HG02884 (cell line): ENCODE data around the gene HMGB3.
"Not testable (repeated sequence)": the region's sequence is repeated elsewhere in the genome, so short reads cannot be mapped to it uniquely, and the experiment has no call there.

Experiments
- ATAC-seq: cut with Tn5 transposase; IDR thresholded peaks from one replicate; pipeline ENCODE4 v1.9.1; 2021; ENCODE audit warnings: mild to moderate bottlenecking, moderate library complexity; ENCODE audit not compliant: unreplicated experiment

The HMGB3 gene

DNA sequence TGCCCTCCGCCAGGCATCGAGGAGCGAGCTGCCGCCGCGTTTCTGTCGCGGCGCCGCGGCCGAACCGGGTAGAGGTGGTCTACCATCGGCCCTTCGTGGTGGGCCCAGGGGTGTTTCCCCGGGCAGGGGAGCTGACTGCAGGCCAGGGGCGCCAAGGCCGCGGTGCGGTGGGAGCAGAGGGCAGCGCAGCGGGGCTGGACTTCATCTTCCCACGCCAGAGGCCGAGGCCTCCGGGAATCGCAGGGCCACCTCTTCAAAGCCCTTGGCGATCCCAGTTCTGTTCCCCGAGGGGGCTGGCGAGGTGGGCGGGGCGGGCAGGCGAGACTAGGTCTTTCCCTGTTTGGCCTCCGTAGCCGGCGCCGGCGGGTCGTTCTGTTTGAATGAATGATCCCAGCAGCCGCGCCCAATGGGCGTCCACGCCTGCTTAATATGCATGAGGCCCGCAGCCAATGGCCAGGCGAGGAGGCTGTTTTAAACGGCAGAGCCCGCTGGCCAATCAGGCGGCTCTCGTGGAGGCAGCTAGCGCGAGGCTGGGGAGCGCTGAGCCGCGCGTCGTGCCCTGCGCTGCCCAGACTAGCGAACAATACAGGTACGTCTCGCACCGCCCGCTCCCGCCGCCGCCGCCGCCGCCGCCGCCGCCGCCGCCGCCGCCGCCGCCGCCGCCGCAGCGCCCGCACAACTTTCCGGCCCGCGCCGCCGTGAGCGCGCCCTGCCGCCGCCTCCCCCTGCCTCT lies at the start of gene HMGB3:
HMGB3 (plus strand) TSS at position 548 of the 733 bp plus-strand sequence. CDS start 2,265 bp downstream, outside the sequence.
- ATAC-seq = peak; percentile 94

DNA sequence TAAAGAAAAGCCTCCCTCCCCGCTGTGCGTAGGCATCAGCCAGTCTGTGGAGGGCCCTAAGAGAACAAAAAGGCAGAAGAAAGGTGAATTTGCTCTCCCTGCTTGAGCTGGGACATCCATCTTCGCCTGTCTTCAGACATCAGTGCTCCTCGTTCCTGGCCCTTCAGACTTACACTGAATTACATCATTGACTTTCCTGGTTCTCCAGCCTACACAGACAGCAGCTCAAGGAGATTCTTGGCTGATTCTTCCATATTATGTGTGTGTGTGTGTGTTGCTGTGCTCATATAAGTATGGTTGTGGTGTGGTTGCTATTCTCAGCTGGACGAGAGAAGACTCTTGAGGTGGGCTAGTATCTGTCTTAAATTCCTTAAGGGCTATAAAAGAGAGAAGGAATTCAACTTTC lies 49.2 kb upstream of the HMGB3 start:
- no peak for ATAC-seq

DNA sequence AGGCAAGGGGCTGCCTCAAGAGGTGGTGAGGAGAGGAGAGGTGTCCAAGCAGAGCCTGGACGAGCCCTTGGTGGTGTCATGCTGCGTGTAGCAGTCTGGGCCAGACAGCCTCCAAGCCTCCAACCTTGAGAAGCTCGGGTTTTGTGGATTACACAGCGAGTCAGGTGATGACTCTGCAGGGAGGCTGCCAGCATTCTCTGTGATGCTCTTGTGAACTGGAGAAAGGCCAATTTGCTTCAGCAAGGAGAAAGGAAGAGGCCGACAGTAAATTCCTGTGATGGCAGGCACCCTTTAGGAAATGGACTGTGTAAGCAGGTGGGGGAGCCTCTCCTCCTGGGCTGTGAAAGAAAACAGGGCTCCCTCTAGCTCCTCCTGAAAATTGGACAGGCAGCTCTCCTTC lies 48.7 kb upstream of the HMGB3 start:
- no peak for ATAC-seq

DNA sequence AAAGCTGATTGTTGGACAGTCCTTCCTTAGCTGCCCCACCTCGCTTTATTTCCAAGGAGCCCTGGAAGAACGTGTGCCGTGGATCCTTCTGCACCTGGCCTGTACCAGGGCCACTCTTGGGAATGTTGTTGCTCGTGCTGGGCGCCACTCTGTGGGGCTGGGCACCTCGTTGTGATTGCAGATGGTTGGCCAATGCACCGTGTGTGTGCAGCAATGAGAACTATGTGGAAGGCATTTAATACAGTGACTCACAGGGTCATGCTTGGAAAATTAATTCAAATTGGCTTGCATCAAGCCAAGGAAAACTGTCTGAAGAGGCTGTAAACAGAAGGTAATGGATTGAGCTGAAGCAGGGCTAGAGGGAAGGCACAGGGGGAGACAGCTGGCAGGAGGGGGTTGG lies 47.7 kb upstream of the HMGB3 start:
- no peak for ATAC-seq

DNA sequence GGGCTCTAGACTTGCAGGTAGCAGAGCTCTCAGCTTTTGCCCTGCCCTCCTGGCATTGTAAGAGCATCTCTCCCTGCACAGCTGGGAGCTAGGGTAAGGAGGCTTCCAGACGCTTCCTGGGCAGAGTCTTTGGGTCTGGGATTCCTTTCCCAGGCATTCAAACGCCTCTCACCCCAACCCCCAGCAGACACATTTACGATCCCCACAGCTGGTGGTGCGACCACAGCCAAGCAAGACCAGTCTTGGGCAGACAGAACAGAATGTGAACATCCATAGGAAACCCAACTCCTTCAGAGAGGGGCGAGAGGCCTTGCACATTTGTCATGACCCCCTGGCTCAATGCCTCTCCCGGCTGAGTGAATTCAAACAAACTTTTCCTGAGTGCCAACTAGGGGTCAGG lies 46.6 kb upstream of the HMGB3 start:
- no peak for ATAC-seq

DNA sequence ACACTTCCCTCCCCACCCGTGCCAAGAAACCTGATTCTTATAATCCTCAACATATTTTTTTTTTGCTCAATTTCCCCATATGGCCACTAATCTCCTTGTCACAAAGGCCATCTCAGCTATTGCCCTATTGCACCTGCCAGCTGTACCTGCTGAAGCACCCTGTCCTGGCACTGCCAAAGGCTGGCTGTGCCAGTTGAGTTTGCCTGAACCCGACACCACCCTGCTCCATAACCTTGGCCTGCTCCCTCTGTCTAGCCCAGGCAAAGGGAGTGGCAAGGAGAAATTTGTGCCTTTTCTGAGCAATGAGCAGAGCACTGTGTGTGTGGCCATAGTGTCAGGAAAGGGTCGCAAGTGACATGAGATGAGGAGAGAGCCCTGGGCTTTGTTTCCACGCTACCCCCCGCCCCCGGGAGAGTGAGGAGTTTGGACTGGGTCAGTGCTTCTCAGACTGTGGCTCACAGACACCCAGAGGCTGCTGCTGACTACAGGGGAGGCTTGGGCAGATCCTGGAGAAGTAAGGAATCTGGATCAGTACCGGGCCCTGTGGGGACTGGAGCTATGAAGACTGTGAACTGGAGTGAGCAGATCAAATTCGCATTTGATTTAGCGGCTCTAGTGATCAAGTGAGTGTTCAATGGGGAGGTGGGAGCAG lies 42.2 kb upstream of the HMGB3 start:
- ATAC-seq = no peak

DNA sequence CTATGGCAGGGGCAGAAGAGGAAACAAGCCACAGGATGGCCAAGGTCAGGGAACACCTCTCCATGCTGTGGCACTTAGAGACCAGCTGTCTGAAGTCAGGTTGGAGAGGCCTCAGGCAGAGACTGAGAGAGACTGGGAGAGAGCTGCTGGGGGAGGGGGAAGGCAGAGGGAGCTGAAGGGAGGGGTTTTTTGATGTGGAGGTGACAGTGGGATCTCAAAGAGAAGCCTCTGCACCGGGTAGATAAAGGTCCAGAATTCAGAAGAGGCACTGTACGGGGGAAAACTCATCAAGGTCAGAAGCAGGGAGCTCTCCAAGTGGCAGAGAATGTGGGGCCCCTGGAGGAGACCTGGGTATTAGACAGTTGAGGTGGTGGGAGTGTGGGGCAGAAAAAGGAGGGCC lies 41.6 kb upstream of the HMGB3 start:
- ATAC-seq = no peak

DNA sequence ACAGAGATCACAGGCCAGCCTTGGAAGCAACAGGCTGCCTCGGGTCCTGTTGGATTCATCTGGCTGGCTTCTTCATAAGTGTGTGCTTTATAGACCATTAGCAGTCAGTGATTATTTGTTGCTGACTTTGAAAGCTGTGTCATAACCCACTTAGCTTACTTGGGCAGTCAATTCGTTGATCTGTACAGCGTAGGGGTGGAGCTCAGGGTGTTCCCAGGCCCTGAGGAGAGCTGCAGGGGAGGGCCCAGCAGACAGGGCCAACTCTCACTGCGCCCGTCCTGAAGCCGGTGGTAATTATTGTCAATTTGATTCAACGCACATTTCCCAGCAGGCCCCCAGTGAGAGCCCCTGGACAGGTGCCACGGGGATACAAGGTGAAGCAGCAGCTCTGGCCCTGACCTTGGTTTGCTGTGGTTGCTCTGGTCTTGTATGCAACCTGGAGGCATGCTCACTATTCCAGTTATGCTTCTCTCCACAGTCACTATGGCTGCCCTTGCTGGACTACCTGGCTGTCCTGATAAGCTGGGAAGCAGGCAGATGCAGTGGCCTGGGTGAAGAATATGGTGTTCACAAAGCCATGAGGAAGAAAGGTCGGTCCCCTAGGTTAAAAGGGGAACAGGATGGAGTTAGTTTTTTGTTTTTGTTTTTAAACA lies 40.1 kb upstream of the HMGB3 start:
- no peak for ATAC-seq

DNA sequence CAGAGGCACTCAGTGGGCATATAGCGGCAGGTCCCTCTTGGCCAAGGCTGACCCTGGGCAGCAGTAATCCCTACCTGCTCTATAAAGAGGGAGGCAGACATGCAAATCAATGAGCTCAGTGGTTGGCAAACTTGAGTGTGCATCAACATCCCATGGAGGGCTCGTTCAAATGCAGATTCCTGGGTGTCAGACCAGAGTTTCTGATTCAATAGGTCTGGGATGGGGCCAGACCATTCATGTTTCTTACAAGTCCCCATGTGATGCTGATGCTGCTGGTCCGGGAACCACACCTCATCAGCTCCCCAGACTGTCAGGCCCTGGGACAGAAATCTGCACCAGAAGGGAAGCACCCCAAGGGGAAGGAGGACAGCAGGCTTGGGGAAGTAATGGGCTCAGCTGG lies 38.9 kb upstream of the HMGB3 start:
- no peak for ATAC-seq

DNA sequence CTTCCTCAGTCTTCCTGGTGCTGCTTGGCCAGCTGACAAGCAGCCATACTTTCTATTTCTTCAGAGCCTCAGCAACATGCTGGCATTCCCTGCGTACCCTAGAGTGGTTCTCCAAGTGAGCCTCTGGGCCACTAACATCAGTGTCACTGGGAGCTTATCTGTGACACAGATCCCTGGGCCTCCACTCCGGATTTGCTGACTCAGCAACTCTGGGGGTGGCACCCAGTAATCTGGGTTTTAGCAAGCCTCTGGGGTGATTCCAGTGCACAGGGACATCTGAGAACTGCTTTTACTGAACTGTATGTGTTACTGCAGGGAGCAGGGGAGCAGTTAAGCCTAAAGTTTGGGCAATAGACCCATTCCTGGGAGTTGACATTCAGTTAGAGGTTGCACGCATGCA lies 28.2 kb upstream of the HMGB3 start:
- ATAC-seq = no peak

DNA sequence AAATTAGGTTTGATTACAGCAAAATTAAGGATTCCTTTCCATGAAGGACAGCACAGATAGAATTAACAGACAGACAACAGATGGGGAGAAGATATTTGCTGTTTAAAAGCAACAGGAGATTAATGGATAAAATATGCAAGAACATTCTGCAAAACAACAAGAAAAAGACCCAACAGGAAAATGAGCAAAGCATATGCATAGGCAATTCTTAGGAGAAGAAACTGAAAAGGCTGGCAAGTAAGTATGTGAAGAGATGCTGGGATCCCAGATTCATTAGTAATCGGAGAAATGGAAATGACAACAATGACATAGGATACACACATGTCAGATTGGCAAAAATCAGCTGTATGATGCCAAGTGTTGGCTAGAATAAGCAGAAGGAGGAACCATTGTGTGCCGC lies 27.5 kb upstream of the HMGB3 start:
- ATAC-seq = no peak

DNA sequence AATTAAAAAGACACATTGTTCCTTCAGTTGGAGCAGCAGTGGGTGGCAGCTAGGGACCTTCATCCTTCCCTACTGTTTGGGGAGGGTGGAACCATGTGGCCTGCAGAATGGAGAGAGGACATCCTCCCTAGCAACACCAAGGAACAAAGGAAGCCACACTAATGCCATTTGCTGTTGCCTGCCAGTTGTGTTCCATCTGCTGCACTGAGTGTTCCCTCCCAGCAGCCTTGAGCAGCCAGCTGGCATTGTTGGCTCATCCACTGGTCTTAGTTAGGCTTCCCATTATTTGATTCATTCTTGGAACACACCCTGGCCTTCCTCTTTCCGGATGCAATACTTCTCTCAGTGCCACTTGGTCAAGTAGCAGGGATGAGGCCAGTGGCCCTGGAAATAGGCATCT lies 25.0 kb upstream of the HMGB3 start:
- no peak for ATAC-seq

DNA sequence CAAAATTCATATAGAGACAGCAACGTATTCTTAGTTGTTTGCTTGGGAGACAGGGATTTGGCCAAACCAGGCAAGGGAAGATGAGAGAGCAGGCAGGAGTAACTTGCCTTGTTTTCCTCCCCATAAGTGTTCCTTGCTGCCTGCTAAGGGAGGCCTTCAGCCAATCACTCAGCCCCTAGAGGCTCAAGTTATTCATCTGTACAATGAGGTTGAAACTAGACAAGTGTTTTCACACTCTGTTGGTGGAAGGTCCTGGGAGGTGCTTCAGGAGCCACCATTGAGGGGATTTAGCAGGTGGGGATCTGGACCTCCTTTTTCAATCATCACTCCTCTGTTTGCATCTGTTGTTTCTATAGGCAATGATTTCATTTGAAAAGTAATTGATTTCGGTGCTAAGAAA lies 23.6 kb upstream of the HMGB3 start:
- no peak for ATAC-seq

DNA sequence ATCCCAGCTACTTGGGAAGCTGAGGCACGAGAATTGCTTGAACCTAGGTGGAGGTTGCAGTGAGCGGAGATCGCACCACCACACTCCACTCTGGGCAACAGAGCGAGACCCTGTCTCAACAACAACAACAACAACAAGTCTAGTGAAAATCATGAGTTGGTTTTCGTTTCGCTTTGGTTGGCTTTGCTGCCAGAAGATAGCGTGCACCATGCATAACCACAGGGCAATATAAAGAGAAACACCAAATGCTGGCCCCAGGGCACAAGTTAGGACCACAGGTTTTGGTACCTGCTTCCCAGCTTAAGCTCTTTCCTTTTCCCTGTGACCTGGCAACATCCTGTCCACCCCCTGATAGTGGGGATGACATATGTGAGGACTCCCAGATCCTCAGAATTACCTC lies 21.5 kb upstream of the HMGB3 start:
- ATAC-seq = no peak

DNA sequence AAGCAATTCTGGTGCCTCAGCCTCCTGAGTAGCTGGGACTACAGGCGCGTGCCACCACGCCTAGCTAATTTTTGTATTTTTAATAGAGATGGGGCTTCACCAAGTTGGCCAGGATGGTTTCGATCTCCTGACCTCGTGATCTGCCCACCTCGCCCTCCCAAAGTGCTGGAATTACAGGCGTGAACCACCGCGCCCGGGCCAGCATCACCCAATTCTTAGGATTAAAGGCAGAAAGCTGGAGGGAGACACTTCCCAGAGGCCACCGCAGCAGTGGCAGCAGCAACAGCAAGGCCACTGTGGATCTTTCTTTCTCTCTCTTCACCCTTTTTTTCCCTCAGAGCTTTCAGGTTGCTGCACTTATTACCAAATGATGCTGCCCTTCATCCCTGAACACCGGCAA lies 18.7 kb upstream of the HMGB3 start:
- ATAC-seq = not testable (repeated sequence)

DNA sequence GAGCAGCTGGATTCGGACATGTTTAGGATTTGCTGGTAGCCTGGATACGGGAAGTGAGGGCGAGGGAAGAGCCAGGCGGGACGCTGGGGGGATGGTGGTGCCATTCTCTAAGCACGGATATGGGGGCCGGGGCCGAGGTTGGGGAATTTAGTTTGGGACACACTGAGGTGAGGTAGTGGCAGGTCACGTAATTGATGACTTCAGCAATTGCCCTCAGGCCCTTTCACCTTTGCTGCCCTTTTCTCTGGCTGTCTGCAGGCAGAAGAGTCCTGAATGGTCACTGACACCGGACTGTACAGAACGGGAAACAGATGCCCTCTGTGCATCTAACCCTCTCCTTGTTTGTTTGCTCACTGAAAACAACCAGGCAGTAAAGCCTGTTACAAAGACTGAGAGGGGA lies 16.9 kb upstream of the HMGB3 start:
- ATAC-seq = no peak

DNA sequence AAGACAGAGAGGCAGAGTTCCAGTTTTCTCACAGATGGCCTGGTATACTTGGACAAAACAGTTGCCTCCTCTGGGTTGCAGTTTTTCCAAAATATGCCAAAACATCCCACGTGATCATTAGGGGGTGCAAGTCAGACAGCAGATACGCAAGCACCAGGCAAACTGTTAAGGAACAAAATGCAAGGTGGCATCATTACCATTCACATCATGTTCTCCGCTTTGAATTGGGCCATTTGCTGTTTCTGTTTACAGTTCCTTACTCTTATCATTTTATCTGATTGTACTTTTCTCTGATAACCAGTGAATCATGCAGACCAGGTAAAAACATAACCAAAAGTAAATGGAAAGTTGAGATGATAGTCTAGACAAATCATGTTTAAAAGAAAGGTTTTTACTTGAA lies 16.4 kb upstream of the HMGB3 start:
- ATAC-seq = no peak

DNA sequence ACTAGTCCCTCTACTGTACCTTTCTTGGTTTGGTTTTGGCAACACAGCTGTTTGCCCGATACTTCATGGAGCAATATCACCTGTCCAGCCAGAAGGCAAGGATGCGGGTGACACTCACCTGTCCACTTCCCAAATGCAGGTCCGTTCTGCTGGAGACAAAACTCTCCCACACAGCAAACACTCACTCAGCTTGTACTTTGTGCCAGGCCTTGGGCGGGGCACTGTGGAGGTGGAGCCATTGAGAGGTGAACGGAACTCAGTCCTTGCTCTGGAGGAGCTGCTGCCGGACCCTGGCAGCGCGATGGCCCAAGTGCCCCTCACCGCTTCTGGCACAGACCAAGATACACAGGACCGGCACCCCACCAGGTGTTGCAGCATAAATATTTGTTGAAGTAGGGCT lies 15.3 kb upstream of the HMGB3 start:
- no peak for ATAC-seq

DNA sequence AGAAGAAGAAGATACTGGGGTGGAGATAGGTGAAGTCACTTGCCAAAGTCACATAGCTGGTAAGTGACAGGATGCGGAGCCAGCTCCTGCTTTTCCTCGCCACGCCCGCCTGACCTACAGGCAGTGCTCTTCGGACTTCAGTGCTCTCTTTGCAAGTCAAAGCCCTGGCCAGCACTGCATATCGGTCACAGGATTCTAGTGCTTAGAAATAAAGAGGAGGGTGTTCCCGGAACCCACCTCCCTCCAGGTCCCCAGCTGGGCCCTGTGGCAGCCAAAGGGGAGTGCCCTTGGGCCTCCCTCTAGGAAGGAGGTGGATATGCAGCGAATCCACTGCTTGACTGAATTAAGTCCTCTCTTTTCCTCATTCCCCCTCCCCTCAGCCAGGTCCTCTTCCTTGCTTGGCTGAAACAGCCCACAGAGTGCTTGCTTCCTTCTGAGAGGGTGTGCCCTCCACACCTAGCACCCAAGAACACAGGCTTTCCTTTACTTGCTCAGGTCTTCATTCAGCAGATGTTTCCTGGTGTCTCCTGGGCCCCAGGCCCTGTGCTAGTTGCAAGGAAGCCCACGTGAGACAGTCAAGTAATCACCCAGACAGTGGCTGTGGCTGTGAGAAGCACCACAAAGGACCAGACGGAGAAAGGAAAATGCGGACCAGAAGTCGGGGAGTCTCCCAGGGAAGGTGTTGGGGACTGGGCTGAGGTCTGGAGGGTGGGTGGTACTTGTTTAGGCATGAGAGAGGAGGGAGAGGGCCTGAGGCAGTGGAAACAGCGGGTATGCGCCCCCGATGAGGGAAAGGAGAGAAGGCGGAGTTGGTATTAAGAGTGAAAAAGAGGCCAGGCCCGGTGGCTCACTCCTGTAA lies 14.0 kb upstream of the HMGB3 start:
- no peak for ATAC-seq

DNA sequence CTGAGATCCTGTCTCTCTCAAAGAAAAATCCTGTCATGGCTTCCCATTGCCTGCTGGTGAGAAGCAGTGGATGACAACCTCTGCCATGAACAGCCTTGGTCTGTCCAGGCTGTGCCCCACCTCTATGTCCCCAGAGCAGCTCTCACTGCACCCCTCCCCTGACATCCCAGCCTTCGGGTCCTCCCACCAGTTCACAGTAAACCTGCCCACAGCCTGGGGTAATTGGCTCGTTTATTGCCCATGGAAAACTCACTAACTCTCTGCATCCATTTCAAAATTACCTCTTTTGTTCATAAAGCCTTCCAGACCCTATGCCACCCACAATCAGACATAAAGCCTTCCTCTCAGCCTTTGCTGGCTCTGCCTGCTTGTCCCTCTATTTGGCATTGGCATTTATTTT lies 10.7 kb upstream of the HMGB3 start:
- ATAC-seq = no peak

DNA sequence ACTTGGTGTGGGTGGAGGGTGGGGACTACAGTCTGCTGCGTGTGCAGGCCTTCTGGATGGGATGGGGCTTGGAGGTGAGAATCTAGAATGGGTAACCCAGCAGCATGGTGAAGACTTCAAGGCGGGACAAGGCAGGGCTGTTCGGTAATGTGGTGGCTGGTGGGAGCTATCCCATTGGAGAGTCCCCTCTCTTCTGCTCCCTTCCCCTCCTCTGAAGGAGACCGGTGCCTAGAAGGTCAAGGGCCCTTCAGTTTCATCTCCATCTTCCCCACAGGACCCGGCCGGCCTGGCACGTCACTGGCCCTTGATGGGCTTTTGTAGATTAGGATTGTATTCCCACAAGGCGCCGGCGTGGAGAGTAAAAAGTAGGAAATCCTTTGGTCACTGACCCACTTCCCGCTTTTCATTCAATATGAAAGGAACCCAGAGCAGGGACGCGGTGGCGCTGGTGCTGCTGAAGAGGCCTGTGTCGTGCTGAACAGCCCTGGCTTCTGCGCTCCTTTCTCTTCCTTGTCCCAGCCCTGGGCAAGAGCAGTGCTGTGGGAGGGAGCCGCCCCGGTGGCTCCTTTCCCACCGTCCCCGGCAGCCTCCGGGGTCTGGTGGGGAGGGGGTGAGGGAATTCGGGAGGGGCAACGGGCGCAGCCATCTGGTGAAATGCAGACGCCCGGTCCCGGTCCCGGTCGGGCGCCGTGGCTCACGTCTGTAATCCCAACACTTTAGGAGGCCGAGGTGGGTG lies 7.3 kb upstream of the HMGB3 start:
- ATAC-seq = no peak
